HG03159 (cell line): ENCODE results near the gene OSTM1.

Experiments
- ATAC-seq: cut with Tn5 transposase; IDR thresholded peaks from one replicate; pipeline ENCODE4 v1.9.1; 2021; ENCODE audit warnings: mild to moderate bottlenecking, moderate library complexity; ENCODE audit not compliant: unreplicated experiment

The OSTM1 gene

GRCh38 chr6:108074359-108075144 is at the start of gene OSTM1:
Gene OSTM1 (minus strand): TSS chr6:108074741. CDS start chr6:108074651, 90 bp downstream.
- ATAC-seq = peak; percentile 93

- no peak for ATAC-seq
These were observed 49.4 kb upstream of the OSTM1 start for GRCh38 chr6:108123946-108124345.

- ATAC-seq = no peak
These were observed 49.0 kb upstream of the OSTM1 start for GRCh38 chr6:108123481-108123929.

GRCh38 chr6:108121612-108122011 is 47.1 kb upstream of the OSTM1 start:
- no peak for ATAC-seq

GRCh38 chr6:108120311-108120710 is 45.8 kb upstream of the OSTM1 start:
- no peak for ATAC-seq

GRCh38 chr6:108119769-108120141 is 45.2 kb upstream of the OSTM1 start:
- ATAC-seq = no peak

GRCh38 chr6:108118810-108119768 is 44.5 kb upstream of the OSTM1 start:
- ATAC-seq = no peak

GRCh38 chr6:108118359-108118724 is 43.8 kb upstream of the OSTM1 start:
- no peak for ATAC-seq

- ATAC-seq = no peak
These were observed 43.2 kb upstream of the OSTM1 start for GRCh38 chr6:108117427-108118358.

- no peak for ATAC-seq
These were observed 42.2 kb upstream of the OSTM1 start for GRCh38 chr6:108116546-108117426.

- ATAC-seq = no peak
These were observed 41.1 kb upstream of the OSTM1 start for GRCh38 chr6:108115598-108116058.

- no peak for ATAC-seq
These were observed 40.5 kb upstream of the OSTM1 start for GRCh38 chr6:108114841-108115597.

GRCh38 chr6:108113557-108114519 is 39.3 kb upstream of the OSTM1 start:
- ATAC-seq = no peak

GRCh38 chr6:108108374-108108773 is 33.8 kb upstream of the OSTM1 start:
- ATAC-seq = no peak

GRCh38 chr6:108107102-108107501 is 32.6 kb upstream of the OSTM1 start:
- no peak for ATAC-seq

GRCh38 chr6:108106694-108107093 is 32.2 kb upstream of the OSTM1 start:
- ATAC-seq = no peak

GRCh38 chr6:108106261-108106660 is 31.7 kb upstream of the OSTM1 start:
- ATAC-seq = no peak

- ATAC-seq = no peak
These were observed 31.0 kb upstream of the OSTM1 start for GRCh38 chr6:108105571-108105970.
